Forelimb muscle (tissue), 1 donor: ENCODE results near the gene C2CD5. TPM values are rescaled to one million over a fixed set of nuclear protein-coding genes. Genes with fewer than 3 reads are reported as not detected.

Experiments
- DNase-seq: peaks from one replicate; pipeline ENCODE4 v3.0.0-alpha.2; 2013; ENCODE audit warnings: low read depth
- polyA plus RNA-seq: library from polyadenylated mRNA; unstranded; fragments of 120-200 nt; gene quantifications from one replicate; pipeline ENCODE4 v1.2.1, GENCODE V29; 2013; ENCODE audit not compliant: insufficient read length

The C2CD5 gene
- polyA plus RNA-seq, 1 donor = 34.8 TPM

- DNase-seq = no peak
Observed at GRCh38 chr12:22416801-22417200, 127.5 kb downstream of the C2CD5 start.

- no peak for DNase-seq
Observed at GRCh38 chr12:22415342-22416309, 128.7 kb downstream of the C2CD5 start.

GRCh38 chr12:22414742-22415141, 129.6 kb downstream of the C2CD5 start:
- DNase-seq = no peak

- no peak for DNase-seq
Observed at GRCh38 chr12:22413592-22413991, 130.8 kb downstream of the C2CD5 start.

- no peak for DNase-seq
Observed at GRCh38 chr12:22412581-22412980, 131.8 kb downstream of the C2CD5 start.

GRCh38 chr12:22410486-22410885, 133.9 kb downstream of the C2CD5 start:
- DNase-seq = no peak

GRCh38 chr12:22409377-22410164, 134.8 kb downstream of the C2CD5 start:
- DNase-seq = no peak

- no peak for DNase-seq
Observed at GRCh38 chr12:22408610-22409376, 135.5 kb downstream of the C2CD5 start.

GRCh38 chr12:22407397-22407796, 136.9 kb downstream of the C2CD5 start:
- no peak for DNase-seq

- no peak for DNase-seq
Observed at GRCh38 chr12:22406627-22407026, 137.7 kb downstream of the C2CD5 start.

GRCh38 chr12:22399464-22400180, 144.7 kb downstream of the C2CD5 start:
- no peak for DNase-seq

Other genes starting within 250 kb of the C2CD5 start
- 8.0 TPM for gene ST8SIA1, start 209.8 kb downstream of the C2CD5 start, polyA plus RNA-seq
- 19.7 TPM for gene ETNK1, start 80.6 kb upstream of the C2CD5 start, polyA plus RNA-seq